HG02840 (cell line): ENCODE measurements around the gene RNF133.

Source experiments
- ATAC-seq: cut with Tn5 transposase; IDR thresholded peaks from one replicate; pipeline ENCODE4 v1.9.1; 2021; ENCODE audit warnings: mild to moderate bottlenecking, moderate library complexity, moderate number of reproducible peaks; ENCODE audit not compliant: unreplicated experiment, low FRiP score

RNF133 gene

GRCh38 chr7:122699017-122699416 is at the start of gene RNF133:
Gene RNF133, minus strand, starts transcription at chr7:122699117. Its CDS starts 199 bp downstream, at chr7:122698918.
- ATAC-seq: no peak

- no peak for ATAC-seq
Observed at GRCh38 chr7:122748195-122748594, 49.3 kb upstream of the RNF133 start.

GRCh38 chr7:122746948-122747347 is 48.0 kb upstream of the RNF133 start:
- ATAC-seq: no peak

GRCh38 chr7:122743211-122743610 is 44.3 kb upstream of the RNF133 start:
- no peak for ATAC-seq

- ATAC-seq: no peak
Observed at GRCh38 chr7:122738947-122739346, 40.0 kb upstream of the RNF133 start.

- ATAC-seq: no peak
Observed at GRCh38 chr7:122736183-122736582, 37.3 kb upstream of the RNF133 start.

GRCh38 chr7:122727759-122728158 is 28.8 kb upstream of the RNF133 start:
- ATAC-seq: no peak

GRCh38 chr7:122727354-122727753 is 28.4 kb upstream of the RNF133 start:
- ATAC-seq: no peak

- no peak for ATAC-seq
Observed at GRCh38 chr7:122726881-122727280, 28.0 kb upstream of the RNF133 start.

GRCh38 chr7:122724366-122724765 is 25.4 kb upstream of the RNF133 start:
- no peak for ATAC-seq

GRCh38 chr7:122719010-122719578 is 20.2 kb upstream of the RNF133 start:
- no peak for ATAC-seq

GRCh38 chr7:122717356-122718089 is 18.6 kb upstream of the RNF133 start:
- no peak for ATAC-seq

- no peak for ATAC-seq
Observed at GRCh38 chr7:122715183-122715582, 16.3 kb upstream of the RNF133 start.

- no peak for ATAC-seq
Observed at GRCh38 chr7:122710916-122711315, 12.0 kb upstream of the RNF133 start.

GRCh38 chr7:122709930-122710646 is 11.2 kb upstream of the RNF133 start:
- no peak for ATAC-seq

- no peak for ATAC-seq
Observed at GRCh38 chr7:122706836-122707235, 7.9 kb upstream of the RNF133 start.

GRCh38 chr7:122702872-122703510 is 4.1 kb upstream of the RNF133 start, which contains the start of gene RNF148:
Gene RNF148, minus strand, starts transcription at chr7:122702922. Its CDS starts 172 bp downstream, at chr7:122702750.
- no peak for ATAC-seq

GRCh38 chr7:122695816-122696215 is 3.1 kb downstream of the RNF133 start:
- ATAC-seq: no peak

GRCh38 chr7:122694697-122695096 is 4.2 kb downstream of the RNF133 start:
- ATAC-seq: no peak

GRCh38 chr7:122692769-122693309 is 6.1 kb downstream of the RNF133 start:
- no peak for ATAC-seq
